ENCODE measurements around the gene ZNF862. TPM values are rescaled to one million over a fixed set of nuclear protein-coding genes. Genes with fewer than 3 reads are reported as not detected.
A peak's percentile ranks its signal among the peaks of the same experiment; 100 is the strongest.

The ZNF862 gene
- total RNA-seq, 1 donor from 2014 or later: 19.6 TPM

- no peak for TF ChIP-seq CTCF (conservative IDR thresholded peaks at IDR 0.05)
- DNase-seq (ENCODE audit: low read depth, low spot score): no peak
- no peak overlapping the region for H3K27ac Mint-ChIP-seq (ENCODE audit: unreplicated experiment)
- H3K27me3 Mint-ChIP-seq (ENCODE audit: low read depth): peaks cover 9% of the 10 kb centered on the region
- peaks cover 19% of the 10 kb centered on the region for H3K4me1 Mint-ChIP-seq
- H3K36me3 Mint-ChIP-seq (ENCODE audit: low read depth): no peaks in the 10 kb centered on the region
- no peak overlapping the region for H3K4me3 Mint-ChIP-seq
- no peaks in the 10 kb centered on the region for H3K9me3 Mint-ChIP-seq
These were observed 40.4 kb upstream of the ZNF862 start for GRCh38 chr7:149797771-149798170.

DNA sequence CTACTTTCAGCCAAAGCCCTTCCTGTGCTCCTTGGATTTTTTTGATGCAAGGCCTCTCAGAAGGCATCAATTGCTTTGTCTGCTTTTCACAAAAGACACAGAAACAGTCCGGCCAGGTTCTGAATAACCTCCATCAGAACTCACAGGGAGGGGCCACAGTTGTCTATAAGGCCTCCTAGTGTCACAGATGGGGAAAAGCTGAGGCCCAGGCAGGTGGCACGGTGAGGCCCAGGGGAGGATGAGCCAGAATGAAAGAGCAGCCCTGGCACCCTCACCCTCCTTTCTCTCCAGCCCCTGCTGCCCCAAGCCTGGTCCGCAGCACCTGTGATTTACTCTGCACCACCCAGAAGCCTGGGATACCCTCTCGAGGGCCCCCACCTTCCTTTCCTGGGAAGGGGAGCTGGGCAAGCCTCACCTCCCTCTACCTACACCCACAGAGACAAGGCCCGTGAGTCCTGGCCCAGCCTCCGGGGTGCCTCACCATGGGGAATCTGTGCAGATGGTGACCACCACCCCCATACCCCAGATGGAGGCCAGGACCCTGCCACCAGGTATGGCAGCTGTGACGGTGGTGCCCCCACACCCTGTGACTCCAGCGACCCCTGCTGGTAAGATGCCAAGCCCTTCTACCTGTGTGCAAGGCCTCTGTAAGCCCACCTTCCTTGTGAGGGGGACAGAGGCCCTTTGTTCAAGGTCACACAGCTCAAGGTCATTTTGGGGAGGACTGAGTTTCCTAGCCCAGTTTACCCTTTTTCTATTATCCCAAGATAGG is 38.6 kb upstream of the ZNF862 start:
- Mint-ChIP-seq H3K27me3 (ENCODE audit: low read depth) (peaks cover 2% of the 10 kb centered on the region), H3K4me3 (no peak overlapping the region), H3K36me3 (ENCODE audit: low read depth) (no peaks in the 10 kb centered on the region), H3K4me1 (peaks cover 9% of the 10 kb centered on the region), H3K27ac (ENCODE audit: unreplicated experiment) (no peak overlapping the region), H3K9me3 (no peaks in the 10 kb centered on the region)
- no peak for DNase-seq (ENCODE audit: low read depth, low spot score)
- peak; percentile 50 for TF ChIP-seq CTCF (conservative IDR thresholded peaks at IDR 0.05)

GRCh38 chr7:149800169-149800555 is 38.0 kb upstream of the ZNF862 start:
- no peak for TF ChIP-seq CTCF (conservative IDR thresholded peaks at IDR 0.05)
- no peak for DNase-seq (ENCODE audit: low read depth, low spot score)
- Mint-ChIP-seq H3K9me3 (no peaks in the 10 kb centered on the region), H3K36me3 (ENCODE audit: low read depth) (no peaks in the 10 kb centered on the region), H3K27ac (ENCODE audit: unreplicated experiment) (no peak overlapping the region), H3K4me3 (no peak overlapping the region), H3K4me1 (peaks cover 8% of the 10 kb centered on the region), H3K27me3 (ENCODE audit: low read depth) (peaks cover 2% of the 10 kb centered on the region)

- no peak for TF ChIP-seq CTCF (conservative IDR thresholded peaks at IDR 0.05)
- peaks cover 8% of the 10 kb centered on the region for H3K4me1 Mint-ChIP-seq
- H3K27ac Mint-ChIP-seq (ENCODE audit: unreplicated experiment): no peak overlapping the region
- no peak overlapping the region for H3K4me3 Mint-ChIP-seq
- no peaks in the 10 kb centered on the region for H3K36me3 Mint-ChIP-seq (ENCODE audit: low read depth)
- peaks cover 5% of the 10 kb centered on the region for H3K27me3 Mint-ChIP-seq (ENCODE audit: low read depth)
- H3K9me3 Mint-ChIP-seq: no peaks in the 10 kb centered on the region
- DNase-seq (ENCODE audit: low read depth, low spot score): no peak
These were observed 37.1 kb upstream of the ZNF862 start for GRCh38 chr7:149801002-149801566.

DNA sequence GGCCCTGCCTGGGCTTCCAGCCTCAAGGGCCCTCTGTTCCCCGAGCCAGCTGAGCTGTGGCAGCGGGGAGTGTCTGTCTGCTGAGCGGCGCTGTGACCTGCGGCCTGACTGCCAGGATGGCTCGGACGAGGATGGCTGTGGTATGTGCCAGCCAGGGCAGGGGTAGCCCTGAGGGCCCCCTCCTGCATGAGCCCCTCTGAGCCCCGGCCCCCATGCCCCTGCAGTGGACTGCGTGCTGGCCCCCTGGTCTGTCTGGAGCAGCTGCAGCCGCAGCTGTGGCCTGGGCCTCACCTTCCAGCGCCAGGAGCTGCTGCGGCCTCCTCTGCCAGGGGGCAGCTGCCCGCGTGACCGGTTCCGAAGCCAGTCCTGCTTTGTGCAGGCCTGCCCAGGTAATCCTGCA is 36.4 kb upstream of the ZNF862 start:
- Mint-ChIP-seq H3K36me3 (ENCODE audit: low read depth) (no peaks in the 10 kb centered on the region), H3K27me3 (ENCODE audit: low read depth) (peaks cover 7% of the 10 kb centered on the region), H3K4me3 (no peak overlapping the region), H3K27ac (ENCODE audit: unreplicated experiment) (no peak overlapping the region), H3K9me3 (no peaks in the 10 kb centered on the region), H3K4me1 (peaks cover 8% of the 10 kb centered on the region)
- DNase-seq (ENCODE audit: low read depth, low spot score): no peak
- no peak for TF ChIP-seq CTCF (conservative IDR thresholded peaks at IDR 0.05)

Data from neural crest cell (in vitro differentiated cells).